SK-N-SH (cell line): ENCODE results near the gene FOXO1. TPM values are rescaled to one million over a fixed set of nuclear protein-coding genes. Genes with fewer than 3 reads are reported as not detected.

Experiments used
- CTCF ChIA-PET: fragments of 300-600, 350-600 bp; formaldehyde crosslinking; extraction: SDS; loops from one replicate; lab custom pipeline; 2021; lab: Yijun Ruan, JAX
- POLR2A ChIA-PET: fragments of 350-600 bp; sonication (Branson Sonifier 250); formaldehyde crosslinking; extraction: SDS; loops from one replicate; lab custom pipeline; 2020; ENCODE audit warnings: antibody characterized with exemption, inconsistent platforms; lab: Yijun Ruan, JAX
- DNase-seq: peaks from one replicate; pipeline ENCODE4 v3.0.0; 2012
- H2AFZ ChIP-seq: fragments of 200-600 bp; sonication (generic); 2 replicates; pipeline ENCODE4 v1.8.1; 2016; ENCODE audit warnings: antibody characterized with exemption, mild to moderate bottlenecking, low read depth
- H3F3A ChIP-seq: fragments of 200-600 bp; sonication (generic); replicated peaks from 2 replicates; pipeline ENCODE3; 2016; ENCODE audit warnings: antibody characterized with exemption, mild to moderate bottlenecking; ENCODE audit not compliant: insufficient read depth
- H3K27ac ChIP-seq, 2 experiments: fragments of 200-500 bp in 1 of 2; fragments of 200-600 bp in 1 of 2; sonication (Bioruptor generic) in 1 of 2; sonication (generic), shearing (Covaris generic) in 1 of 2; 2 replicates each; pipeline versions ENCODE4 v1.5.1 to v1.6.1; 2014 to 2016; ENCODE audit warnings: low read depth in 2 of 2, inconsistent platforms in 1 of 2, low read length in 1 of 2, mild to moderate bottlenecking in 1 of 2, mixed read lengths in 1 of 2
- H3K27me3 ChIP-seq: fragments of 200-600 bp; sonication (generic), shearing (Covaris generic); 2 replicates; pipeline ENCODE4 v1.6.1; 2016; ENCODE audit warnings: mixed run types; ENCODE audit not compliant: insufficient read depth
- H3K36me3 ChIP-seq, 2 experiments: fragments of 200-500 bp in 1 of 2; fragments of 200-600 bp in 1 of 2; sonication (Bioruptor generic) in 1 of 2; sonication (generic) in 1 of 2; replicated peaks in 1 of 2; 2 replicates each; pipeline versions ENCODE3 to v1.5.1; 2014 to 2016; ENCODE audit warnings: low read length in 1 of 2, mild to moderate bottlenecking in 1 of 2; ENCODE audit not compliant: insufficient read depth in 2 of 2, control insufficient read depth in 1 of 2
- H3K4me1 ChIP-seq, 2 experiments: fragments of 200-500 bp in 1 of 2; fragments of 200-600 bp in 1 of 2; sonication (Bioruptor generic) in 1 of 2; sonication (generic), shearing (Covaris generic) in 1 of 2; 2 replicates each; pipeline versions ENCODE4 v1.5.1 to v1.6.1; 2014 to 2016; ENCODE audit warnings: low read depth in 1 of 2, low read length in 1 of 2, mixed run types in 1 of 2; ENCODE audit not compliant: insufficient read depth in 2 of 2, control insufficient read depth in 1 of 2
- H3K4me2 ChIP-seq: fragments of 200-600 bp; sonication (generic), shearing (Covaris generic); 2 replicates; pipeline ENCODE4 v1.6.1; 2017; ENCODE audit warnings: mixed run types
- H3K4me3 ChIP-seq, 2 experiments: fragments of 200-500 bp in 1 of 2; fragments of 200-600 bp in 1 of 2; sonication (Bioruptor generic) in 1 of 2; sonication (generic), shearing (Covaris generic) in 1 of 2; 2 replicates each; pipeline versions ENCODE4 v1.5.1 to v1.8.1; 2014 to 2016; ENCODE audit warnings: low read depth in 2 of 2, inconsistent platforms in 1 of 2, low read length in 1 of 2, mild to moderate bottlenecking in 1 of 2, mixed read lengths in 1 of 2, moderate library complexity in 1 of 2
- H3K79me2 ChIP-seq: fragments of 200-600 bp; sonication (generic); 2 replicates; pipeline ENCODE4 v1.8.1; 2017; ENCODE audit warnings: mild to moderate bottlenecking; ENCODE audit not compliant: insufficient read depth
- H3K9ac ChIP-seq: fragments of 200-600 bp; sonication (generic); 2 replicates; pipeline ENCODE4 v1.6.1; 2017; ENCODE audit warnings: mixed run types
- H3K9me2 ChIP-seq: fragments of 200-600 bp; sonication (generic); 2 replicates; pipeline ENCODE4 v1.6.1; 2017; ENCODE audit warnings: mixed run types
- H3K9me3 ChIP-seq: fragments of 200-600 bp; sonication (generic); 2 replicates; pipeline ENCODE4 v1.6.1; 2017; ENCODE audit warnings: mixed run types, mild to moderate bottlenecking, moderate library complexity
- H4K20me1 ChIP-seq: fragments of 200-600 bp; sonication (generic); 2 replicates; pipeline ENCODE4 v1.6.1; 2017; ENCODE audit warnings: mild to moderate bottlenecking, mixed run types; ENCODE audit not compliant: insufficient read depth
- CHD2 ChIP-seq: fragments of 150-350 bp; IDR thresholded peaks from 2 replicates; pipeline ENCODE4 v1.6.1; 2018; ENCODE audit warnings: low read length; ENCODE audit not compliant: partially characterized antibody
- CTCF ChIP-seq: fragments of 200-600 bp; sonication (generic); IDR thresholded peaks from 2 replicates; pipeline ENCODE4 v1.6.1; 2017; ENCODE audit warnings: antibody characterized with exemption, mild to moderate bottlenecking, moderate library complexity
- EP300 ChIP-seq, 2 experiments: IDR thresholded peaks; 2 replicates each; pipeline versions ENCODE4 v1.4.0 to v1.6.1; 2012; ENCODE audit warnings: borderline replicate concordance in 1 of 2, low read depth in 1 of 2, low read length in 1 of 2
- EZH2phosphoT487 ChIP-seq: fragments of 200-600 bp; sonication (generic); IDR thresholded peaks from 2 replicates; pipeline ENCODE4 v1.6.1; 2017; ENCODE audit warnings: low read depth, mixed run types, mild to moderate bottlenecking, antibody characterized with exemption, moderate library complexity, borderline replicate concordance
- FOSL2 ChIP-seq: IDR thresholded peaks from 2 replicates; pipeline ENCODE4 v1.4.0; 2012; ENCODE audit warnings: low read depth, mild to moderate bottlenecking, moderate library complexity, borderline replicate concordance
- FOXJ3 ChIP-seq: sonication (generic); formaldehyde crosslinking; IDR thresholded peaks from 2 replicates; pipeline ENCODE4 v1.5.1; 2020; ENCODE audit warnings: mild to moderate bottlenecking, missing genetic modification reagents
- IRF3 ChIP-seq: fragments of 150-350 bp; IDR thresholded peaks from 2 replicates; pipeline ENCODE4 v1.6.1; 2016; ENCODE audit warnings: mild to moderate bottlenecking, low read depth, low read length
- JUND ChIP-seq: IDR thresholded peaks from 2 replicates; pipeline ENCODE4 v1.4.0; 2012
- MEF2A ChIP-seq: IDR thresholded peaks from 2 replicates; pipeline ENCODE4 v1.4.0; 2012; ENCODE audit warnings: low read depth, borderline replicate concordance
- MXI1 ChIP-seq: IDR thresholded peaks from 2 replicates; pipeline ENCODE4 v1.6.1; 2012; ENCODE audit warnings: mild to moderate bottlenecking, low read depth, low read length, improper control_type of control experiment
- NFIC ChIP-seq: IDR thresholded peaks from 2 replicates; pipeline ENCODE4 v1.4.0; 2012; ENCODE audit warnings: borderline replicate concordance
- NRF1 ChIP-seq: IDR thresholded peaks from 2 replicates; pipeline ENCODE4 v1.6.1; 2012; ENCODE audit warnings: low read depth, mild to moderate bottlenecking, low read length
- PBX3 ChIP-seq: IDR thresholded peaks from 2 replicates; pipeline ENCODE4; 2012
- RCOR1 ChIP-seq: fragments of 150-350 bp; IDR thresholded peaks from 2 replicates; pipeline ENCODE4 v1.6.1; 2017; ENCODE audit warnings: antibody characterized with exemption, low read length
- RFX5 ChIP-seq: IDR thresholded peaks from 2 replicates; pipeline ENCODE4 v1.6.1; 2012; ENCODE audit warnings: mild to moderate bottlenecking, improper control_type of control experiment, low read length
- SIN3A ChIP-seq: IDR thresholded peaks from 2 replicates; pipeline ENCODE4 v1.6.1; 2012; ENCODE audit warnings: low read depth, mild to moderate bottlenecking, low read length, moderate library complexity, borderline replicate concordance
- SMC3 ChIP-seq: IDR thresholded peaks from 2 replicates; pipeline ENCODE4 v1.6.1; 2012; ENCODE audit warnings: low read depth, low read length, improper control_type of control experiment
- TAF1 ChIP-seq: IDR thresholded peaks from 2 replicates; pipeline ENCODE4 v1.6.1; 2012; ENCODE audit warnings: low read depth, mild to moderate bottlenecking, low read length, moderate library complexity, borderline replicate concordance
- TEAD4 ChIP-seq: IDR thresholded peaks from 2 replicates; pipeline ENCODE4 v1.4.0; 2012; ENCODE audit warnings: mild to moderate bottlenecking, borderline replicate concordance; ENCODE audit not compliant: insufficient read depth
- YY1 ChIP-seq: IDR thresholded peaks from 2 replicates; pipeline ENCODE4 v1.4.0; 2012; ENCODE audit warnings: low read depth, mild to moderate bottlenecking
- ZBTB33 ChIP-seq: IDR thresholded peaks from 2 replicates; pipeline ENCODE4 v1.4.0; 2012; ENCODE audit warnings: low read depth, borderline replicate concordance
- WGBS: methylation state at CpG from one replicate; pipeline ENCODE4 v1.1.6; 2017; ENCODE audit warnings: low lambda C conversion rate; 5-methylcytosine and 5-hydroxymethylcytosine counted together
- polyA plus RNA-seq, 3 experiments: library from polyadenylated mRNA; depleted of rRNA; stranded (reverse); fragments of >200 nt; gene quantifications; 2 replicates each; pipeline ENCODE4 v1.2.3, GENCODE V29; 2012

The FOXO1 gene
- polyA plus RNA-seq, 1 of the 3 experiments (the other 2 are of a cell fraction), result 1.8 TPM

- TF ChIP-seq ZBTB33 (no peak), TAF1 (no peak)
Observed at GRCh38 chr13:40566811-40567210, 99.6 kb downstream of the FOXO1 start (continued).

- H4K20me1 ChIP-seq, result peaks cover 5% of the 10 kb centered on the region; the same call in 1 of the 2 replicates
- peaks cover 5 to 8% of the 10 kb centered on the region in 2 experiments; a peak in 2 of 4 replicates for H3K4me1 ChIP-seq
- H3K4me2 ChIP-seq, result no peak overlapping the region
- no peak for DNase-seq
- H2AFZ ChIP-seq, result no peak overlapping the region
- no peaks in the 10 kb centered on the region for H3K36me3 ChIP-seq
- H3K9me3 ChIP-seq, result no peaks in the 10 kb centered on the region
- H3K27me3 ChIP-seq, result no peaks in the 10 kb centered on the region
- CTCF ChIA-PET, result interaction anchor here (0.6 kb wide), 1 partner anchor 566 kb away, joined by 3 read pairs; no protein-coding TSS in a partner anchor
- H3K4me3 ChIP-seq, result no peak overlapping the region
- no peak for TF ChIP-seq MXI1
- no peak for TF ChIP-seq EZH2phosphoT487
- no peak for TF ChIP-seq RFX5
- TF ChIP-seq CHD2, result no peak
- TF ChIP-seq EP300 (IDR thresholded peaks at IDR 0.05; ENCODE audit: borderline replicate concordance in 1 of 2, low read depth in 1 of 2, low read length in 1 of 2), result no peak
- no peak for TF ChIP-seq RCOR1
- no peak for TF ChIP-seq NRF1
- no peak for TF ChIP-seq SMC3
- no peak for TF ChIP-seq TAF1
- TF ChIP-seq SIN3A, result no peak
- TF ChIP-seq JUND, result no peak
- TF ChIP-seq FOXJ3 (CRISPR knock-in tag), result no peak
- no peak for TF ChIP-seq MEF2A
- TF ChIP-seq IRF3, result no peak
- TF ChIP-seq YY1, result no peak
- no peak for TF ChIP-seq NFIC
- TF ChIP-seq PBX3, result no peak
- TF ChIP-seq FOSL2, result no peak
- TF ChIP-seq CTCF, result no peak
- no peak for TF ChIP-seq TEAD4
- TF ChIP-seq, all 33 proteins: peak for 0
- Histone ChIP-seq H3K79me2 (peaks cover 8% of the 10 kb centered on the region; the same call in 1 of the 2 replicates), H3K9ac (no peak overlapping the region), H3F3A (no peaks in the 10 kb centered on the region), H3K27ac (no peak overlapping the region), H3K9me2 (no peaks in the 10 kb centered on the region)
- WGBS, result 88% methylated on average over 4 of the region's 5 CpGs
- POLR2A ChIA-PET, result no interaction called here
Observed at GRCh38 chr13:40565282-40566148, 100.9 kb downstream of the FOXO1 start.
